Mucosa of stomach (tissue), 1 donor: ENCODE data around the gene MAGI1.

Source experiments
- H3K27me3 ChIP-seq: one replicate; pipeline ENCODE4 v1.7.0; 2013; ENCODE audit warnings: mild to moderate bottlenecking, low read length; ENCODE audit not compliant: control insufficient read depth, insufficient read depth
- H3K36me3 ChIP-seq: one replicate; pipeline ENCODE4 v1.7.0; 2013; ENCODE audit warnings: low read length; ENCODE audit not compliant: control insufficient read depth, insufficient read depth
- H3K4me1 ChIP-seq: one replicate; pipeline ENCODE4 v1.7.0; 2013; ENCODE audit warnings: mild to moderate bottlenecking, low read length; ENCODE audit not compliant: control insufficient read depth, insufficient read depth
- H3K4me3 ChIP-seq: one replicate; pipeline ENCODE4 v1.7.0; 2013; ENCODE audit warnings: low read length
- H3K9ac ChIP-seq: one replicate; pipeline ENCODE4 v1.7.0; 2013; ENCODE audit warnings: mild to moderate bottlenecking, low read length, moderate library complexity
- H3K9me3 ChIP-seq: one replicate; pipeline ENCODE4 v1.7.0; 2013; ENCODE audit warnings: mild to moderate bottlenecking, low read length, moderate library complexity; ENCODE audit not compliant: control insufficient read depth
- donor health status: Pancreatic carcinoma.

Gene MAGI1

DNA sequence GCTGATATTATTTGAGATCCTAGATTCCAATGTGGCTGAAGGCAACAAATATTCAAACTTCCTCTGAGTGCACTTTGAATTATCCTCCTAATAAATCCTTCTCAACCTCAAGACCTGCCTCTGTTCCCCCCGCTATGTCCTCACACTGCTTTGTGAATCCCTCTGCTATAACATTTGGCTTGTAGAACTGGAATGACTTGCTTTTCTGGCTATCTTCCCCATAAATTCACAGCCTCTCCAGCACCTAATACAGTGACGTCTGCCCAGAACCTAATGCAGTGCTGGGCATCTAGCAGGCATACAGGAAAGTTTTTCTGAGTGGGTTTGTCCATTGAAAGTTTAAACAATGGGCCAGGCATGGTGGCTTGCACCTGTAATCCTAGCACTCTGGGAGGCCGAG lies 707.0 kb downstream of the MAGI1 start:
- H3K27me3 ChIP-seq = no peaks in the 10 kb centered on the region
- no peaks in the 10 kb centered on the region for H3K4me1 ChIP-seq
- no peaks in the 10 kb centered on the region for H3K36me3 ChIP-seq
- no peak overlapping the region for H3K4me3 ChIP-seq
- H3K9ac ChIP-seq = no peak overlapping the region
- H3K9me3 ChIP-seq = no peaks in the 10 kb centered on the region

DNA sequence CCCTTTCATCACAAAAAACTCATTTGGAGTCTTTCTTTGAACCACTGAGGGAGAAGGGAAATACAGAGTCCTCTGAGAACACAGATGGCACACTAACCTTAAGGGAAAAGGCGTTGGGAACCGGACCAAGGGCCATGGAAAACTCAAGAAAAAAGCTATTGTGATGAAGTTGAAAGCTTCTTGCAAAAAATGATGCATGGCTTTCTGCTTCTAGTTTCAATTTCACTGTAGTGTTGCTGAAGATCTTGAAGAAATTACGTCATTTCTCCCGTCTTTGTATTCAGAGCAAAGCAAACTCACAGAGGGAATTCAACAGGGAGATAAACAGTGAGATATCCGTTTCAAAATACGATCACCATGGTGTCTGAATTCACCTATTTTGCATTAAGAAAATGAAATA lies 708.6 kb downstream of the MAGI1 start:
- Histone ChIP-seq H3K27me3 (no peaks in the 10 kb centered on the region), H3K4me1 (no peaks in the 10 kb centered on the region), H3K9me3 (no peaks in the 10 kb centered on the region), H3K9ac (no peak overlapping the region), H3K4me3 (no peak overlapping the region), H3K36me3 (no peaks in the 10 kb centered on the region)

DNA sequence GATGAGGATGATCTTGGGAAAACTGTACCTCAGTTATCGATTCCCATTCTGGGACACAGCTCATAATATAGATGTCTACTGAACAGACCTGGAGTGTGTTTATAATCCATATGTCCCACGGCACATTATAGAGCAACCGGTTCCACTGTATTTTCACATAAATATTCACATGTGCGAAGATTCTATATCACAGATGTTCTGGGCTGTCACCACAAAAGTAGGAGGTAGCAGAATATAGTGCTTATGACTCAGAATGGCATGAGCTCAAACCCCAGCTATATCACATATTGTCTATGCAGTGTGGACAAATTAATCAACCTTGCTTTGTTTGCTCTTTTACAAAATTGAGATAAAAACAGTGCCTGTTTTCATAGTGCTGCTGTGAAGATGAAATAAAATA lies 710.6 kb downstream of the MAGI1 start:
- no peak overlapping the region for H3K9ac ChIP-seq
- no peaks in the 10 kb centered on the region for H3K27me3 ChIP-seq
- no peaks in the 10 kb centered on the region for H3K4me1 ChIP-seq
- no peaks in the 10 kb centered on the region for H3K9me3 ChIP-seq
- no peaks in the 10 kb centered on the region for H3K36me3 ChIP-seq
- no peak overlapping the region for H3K4me3 ChIP-seq

DNA sequence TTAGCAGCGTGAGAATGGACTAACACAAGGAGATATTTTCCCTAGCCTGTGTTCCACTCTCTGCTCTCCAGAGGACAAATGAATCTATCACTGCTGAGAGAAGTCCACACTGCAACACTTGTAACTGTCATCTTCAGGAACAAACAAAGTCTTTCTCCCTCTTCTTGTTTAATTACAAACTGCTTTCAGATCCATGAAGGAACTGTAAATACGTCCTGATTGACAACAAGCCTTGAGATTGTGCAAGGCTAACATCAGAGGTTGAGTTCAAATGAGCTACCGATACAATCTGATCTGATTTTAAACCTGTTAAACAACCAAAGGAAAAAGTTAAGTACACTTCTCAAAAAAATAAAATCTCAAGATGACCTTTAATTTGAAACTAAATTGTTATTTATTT lies 712.1 kb downstream of the MAGI1 start:
- Histone ChIP-seq H3K4me1 (no peaks in the 10 kb centered on the region), H3K36me3 (no peaks in the 10 kb centered on the region), H3K9ac (no peak overlapping the region), H3K4me3 (no peak overlapping the region), H3K27me3 (no peaks in the 10 kb centered on the region), H3K9me3 (no peaks in the 10 kb centered on the region)

DNA sequence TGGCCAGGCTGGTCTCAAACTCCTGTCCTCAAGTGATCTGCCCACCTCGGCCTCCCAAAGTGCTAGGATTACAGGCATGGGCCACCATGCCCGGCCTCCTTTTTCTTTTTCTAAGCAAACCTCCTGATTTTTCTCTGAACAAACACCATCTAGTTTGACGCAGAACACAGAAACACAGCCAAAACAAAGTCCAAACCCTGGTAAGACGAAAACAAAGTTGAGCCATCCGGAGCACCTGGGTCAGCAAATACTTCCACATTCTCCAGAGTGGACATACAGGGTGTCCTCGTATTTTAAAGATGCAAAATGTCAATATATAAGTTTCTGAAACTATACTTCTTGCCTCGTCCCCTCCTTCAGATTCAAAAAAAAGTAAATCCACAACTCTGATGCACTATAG lies 715.8 kb downstream of the MAGI1 start:
- Histone ChIP-seq H3K4me3 (no peak overlapping the region), H3K27me3 (no peaks in the 10 kb centered on the region)

DNA sequence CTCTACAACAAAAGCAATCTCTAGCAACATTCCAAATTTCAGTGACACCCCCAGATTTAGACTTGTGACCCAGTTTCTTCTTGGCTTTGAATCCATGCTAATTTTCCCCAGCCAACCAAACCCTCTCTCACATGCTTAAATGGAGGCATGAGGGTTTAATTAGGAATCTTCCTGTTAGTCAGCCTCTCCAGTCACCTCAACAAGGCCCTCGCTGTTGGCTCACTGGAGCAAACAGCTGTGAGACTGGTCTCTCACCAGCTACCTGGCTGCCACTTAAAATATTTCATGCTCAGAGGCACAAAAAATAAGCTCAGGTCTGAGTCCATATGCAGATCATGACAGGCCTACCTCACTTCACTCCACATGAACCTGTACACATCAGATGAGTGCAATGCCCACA lies 720.5 kb downstream of the MAGI1 start:
- Histone ChIP-seq H3K27me3 (no peaks in the 10 kb centered on the region), H3K36me3 (no peaks in the 10 kb centered on the region), H3K9me3 (no peaks in the 10 kb centered on the region), H3K9ac (no peak overlapping the region), H3K4me1 (no peaks in the 10 kb centered on the region), H3K4me3 (no peak overlapping the region)

More for the DNA sequence above, 715.8 kb downstream of the MAGI1 start:
- no peaks in the 10 kb centered on the region for H3K4me1 ChIP-seq
- no peaks in the 10 kb centered on the region for H3K36me3 ChIP-seq
- no peak overlapping the region for H3K9ac ChIP-seq
- H3K9me3 ChIP-seq = no peaks in the 10 kb centered on the region

DNA sequence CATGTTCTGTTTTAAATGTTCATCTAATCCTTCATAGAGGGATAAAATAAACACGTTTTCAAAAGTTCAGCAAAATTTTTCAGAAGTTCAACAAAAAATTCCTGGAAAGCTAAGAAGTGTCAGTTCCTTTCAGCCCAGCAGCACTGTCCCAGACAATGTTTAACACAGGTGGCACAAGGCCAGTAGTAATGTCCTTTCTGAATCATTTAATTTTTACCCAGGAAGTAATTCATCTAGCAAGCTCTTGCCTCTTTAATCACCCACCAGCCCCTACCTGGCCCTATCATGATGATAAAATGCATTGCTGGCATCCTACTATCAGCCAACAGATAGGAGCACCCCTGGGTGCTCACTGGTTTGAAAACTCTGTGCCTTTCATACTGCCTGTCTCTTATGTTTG lies 723.8 kb downstream of the MAGI1 start:
- Histone ChIP-seq H3K36me3 (no peaks in the 10 kb centered on the region), H3K27me3 (no peaks in the 10 kb centered on the region), H3K4me1 (no peaks in the 10 kb centered on the region), H3K9me3 (no peaks in the 10 kb centered on the region), H3K9ac (no peak overlapping the region), H3K4me3 (no peak overlapping the region)

DNA sequence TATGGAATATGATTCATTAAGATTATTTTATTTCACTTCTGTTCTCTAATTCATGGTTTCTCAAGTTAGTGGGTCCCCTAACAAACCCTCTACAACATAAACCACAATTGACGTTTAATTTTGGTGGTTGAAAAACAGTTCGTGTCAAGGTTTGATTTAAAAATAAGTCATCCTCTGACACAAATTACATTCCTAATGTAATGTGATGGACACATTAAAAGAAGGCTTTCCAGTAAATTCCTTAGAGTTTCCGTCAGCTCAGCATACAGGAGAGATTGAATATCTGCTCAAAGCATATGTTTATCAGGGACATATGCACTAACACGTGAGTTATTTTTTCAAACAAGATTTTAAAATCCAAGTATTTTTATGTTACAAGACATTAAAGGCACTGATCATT lies 724.4 kb downstream of the MAGI1 start:
- H3K4me3 ChIP-seq = no peak overlapping the region
- no peaks in the 10 kb centered on the region for H3K27me3 ChIP-seq
- no peaks in the 10 kb centered on the region for H3K36me3 ChIP-seq
- no peaks in the 10 kb centered on the region for H3K4me1 ChIP-seq
- no peak overlapping the region for H3K9ac ChIP-seq
- H3K9me3 ChIP-seq = no peaks in the 10 kb centered on the region

DNA sequence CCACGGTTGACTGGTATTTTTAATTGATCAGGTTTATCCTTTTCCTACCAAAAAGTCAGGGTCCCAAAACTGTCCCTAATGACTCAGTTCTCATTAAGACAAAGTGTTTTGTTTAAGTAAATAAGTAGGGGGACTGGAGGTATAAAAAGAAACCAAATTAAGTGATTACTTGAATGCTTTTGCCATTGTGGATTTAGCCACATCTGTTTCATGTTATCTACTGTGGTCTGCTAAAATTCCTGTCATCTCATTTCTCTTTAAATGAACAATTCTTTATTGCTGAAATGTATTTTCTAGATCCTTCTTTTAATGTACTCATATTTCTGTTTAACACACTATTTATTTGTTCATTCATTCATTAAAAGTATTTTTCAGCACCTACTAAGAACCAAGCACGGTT lies 725.1 kb downstream of the MAGI1 start:
- no peaks in the 10 kb centered on the region for H3K4me1 ChIP-seq
- H3K4me3 ChIP-seq = no peak overlapping the region
- no peaks in the 10 kb centered on the region for H3K27me3 ChIP-seq
- H3K36me3 ChIP-seq = no peaks in the 10 kb centered on the region
- H3K9ac ChIP-seq = no peak overlapping the region
- H3K9me3 ChIP-seq = no peaks in the 10 kb centered on the region

DNA sequence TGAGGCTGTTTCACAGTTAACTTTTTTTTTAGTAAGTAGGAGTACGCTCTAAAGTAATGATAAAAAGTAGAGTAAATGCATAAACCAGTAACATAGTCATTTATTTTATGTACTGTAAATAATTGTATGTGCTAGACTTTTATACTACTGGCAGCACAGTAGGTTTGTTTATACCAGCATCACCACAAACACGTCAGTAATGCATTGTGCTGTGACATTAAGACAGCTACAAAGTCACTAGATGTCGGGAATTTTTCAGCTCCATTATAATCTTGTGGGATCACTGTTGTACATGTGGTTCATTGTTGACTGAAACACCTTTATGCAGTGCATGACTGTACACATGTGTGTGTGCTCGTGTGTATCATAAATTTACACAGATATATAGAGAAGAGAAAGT lies 732.9 kb downstream of the MAGI1 start:
- no peak overlapping the region for H3K9ac ChIP-seq
- no peak overlapping the region for H3K4me3 ChIP-seq
- no peaks in the 10 kb centered on the region for H3K36me3 ChIP-seq
- no peaks in the 10 kb centered on the region for H3K27me3 ChIP-seq
- H3K9me3 ChIP-seq = no peaks in the 10 kb centered on the region
- no peaks in the 10 kb centered on the region for H3K4me1 ChIP-seq
